Muscle of back (tissue), 13 donors: Measurements from ENCODE around the gene ARHGAP15. TPM values are rescaled to one million over a fixed set of nuclear protein-coding genes. Genes with fewer than 3 reads are reported as not detected.
"Not testable (repeated sequence)": the region's sequence is repeated elsewhere in the genome, so short reads cannot be mapped to it uniquely, and the experiment has no call there.

ENCODE experiments used
- DNase-seq, 3 donors: peaks; one replicate each; pipeline versions ENCODE4 v3.0.0 to v3.0.0-alpha.2; 2013
- long read RNA-seq, 9 donors: transcript quantifications; one replicate each; lab custom pipeline, GENCODE V29; 2026
- polyA plus RNA-seq, 10 donors: library from polyadenylated mRNA; unstranded; fragments of 120-200 nt; gene quantifications; one replicate each; pipeline ENCODE4 v1.2.1, GENCODE V29; 2013; ENCODE audit not compliant: insufficient read length in 10 of 10

The ARHGAP15 gene
- 10 to 100 TPM in 5 of 10 donors, 1 to 10 TPM in 5; 6.3 to 14.6 (median 10.2) TPM for polyA plus RNA-seq
- long read RNA-seq, donor 1: 0 reads
- long read RNA-seq, donor 2, partial matches to known transcripts: 0 of 1 reads
- long read RNA-seq, donor 2, other reads (novel, unspliced or antisense): 0 of 1 reads
- long read RNA-seq, donor 3: 0 reads
- long read RNA-seq, donor 4: 0 reads
- long read RNA-seq, donor 5: 0 reads
- long read RNA-seq, donor 6, partial matches to known transcripts: 5 of 5 reads
- long read RNA-seq, donor 6, other reads (novel, unspliced or antisense): 0 of 5 reads
- long read RNA-seq, donor 7: 0 reads
- long read RNA-seq, donor 8: 0 reads
- long read RNA-seq, donor 9: 0 reads

- peak; percentile 5 to 34 (median 21) for DNase-seq
Measured at GRCh38 chr2:143128681-143129580, at the start of gene ARHGAP15. TSS of gene ARHGAP15 (plus strand) at chr2:143129419.

DNA sequence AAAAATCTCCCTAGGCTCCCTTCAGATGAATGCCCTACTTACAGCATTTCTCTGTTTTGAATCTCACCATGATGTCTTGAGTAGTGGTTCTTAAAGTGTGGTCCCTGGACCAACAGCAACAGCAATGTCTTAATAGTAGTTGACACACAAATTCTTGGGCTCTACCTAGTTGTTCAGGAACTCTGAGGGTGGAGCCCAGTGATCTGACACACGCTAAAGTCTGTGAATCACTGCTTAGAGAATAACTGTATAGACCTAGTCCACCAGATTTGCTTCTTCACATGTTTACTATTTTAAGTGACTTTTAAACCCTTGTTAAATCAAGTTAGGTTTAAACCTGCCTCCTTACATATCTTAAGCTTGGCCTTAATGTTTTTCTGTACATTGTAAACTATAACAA is 47.6 kb upstream of the ARHGAP15 start:
- no peak for DNase-seq

- DNase-seq: peak in 1 of 3 donors; percentile 37
Measured at GRCh38 chr2:143083636-143084035, 45.6 kb upstream of the ARHGAP15 start.

- no peak for DNase-seq
Measured at GRCh38 chr2:143084462-143084861, 44.8 kb upstream of the ARHGAP15 start.

DNA sequence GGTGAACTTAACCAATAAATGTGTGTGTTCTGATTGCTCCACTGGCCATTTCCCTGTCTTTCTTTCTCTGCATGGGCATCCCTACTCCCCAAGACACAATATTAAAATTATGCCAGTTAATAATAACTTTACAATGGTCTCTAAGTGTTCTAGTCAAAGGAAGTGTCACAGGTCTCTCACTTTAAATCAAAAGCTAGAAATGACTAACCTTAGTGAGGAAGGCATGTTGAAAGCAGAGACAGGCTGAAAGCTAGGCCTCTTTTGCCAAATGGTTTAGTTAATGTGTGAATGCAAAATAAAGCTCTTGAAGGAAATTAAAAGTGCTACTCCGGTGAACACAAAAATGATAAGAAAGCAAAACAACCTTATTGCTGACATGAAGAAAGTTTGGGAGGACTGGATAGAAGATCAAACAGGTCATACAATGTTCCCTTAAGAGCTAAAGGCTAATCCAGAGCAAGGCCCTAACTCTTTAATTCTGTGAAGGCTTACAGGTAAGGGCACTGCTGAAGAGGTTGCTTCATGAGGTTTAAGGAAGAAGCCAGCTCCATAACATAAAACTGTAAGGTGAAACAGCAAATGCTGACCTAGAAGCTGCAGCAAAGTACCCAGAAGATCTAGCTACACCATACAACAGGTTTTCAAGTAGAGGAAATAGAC is 44.0 kb upstream of the ARHGAP15 start:
- no peak for DNase-seq

DNA sequence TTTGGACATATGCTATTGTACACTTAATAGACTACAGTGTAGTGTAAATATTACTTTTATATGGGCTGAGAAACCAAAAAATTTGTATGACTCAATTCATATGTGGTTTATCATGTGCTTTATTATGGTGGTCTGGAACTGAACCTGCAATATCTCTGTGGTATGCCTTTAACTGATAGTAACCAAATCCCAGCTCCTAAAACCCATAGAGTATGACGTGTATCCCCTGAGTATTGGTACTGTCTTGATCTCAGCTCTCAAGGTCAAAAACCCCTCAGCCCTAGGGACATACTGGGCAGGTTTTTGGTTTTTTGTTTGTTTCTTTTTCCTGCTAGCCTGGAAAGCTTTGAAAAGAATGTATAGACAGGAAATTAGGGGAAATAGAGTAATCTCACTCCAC is 42.2 kb upstream of the ARHGAP15 start:
- no peak for DNase-seq

GRCh38 chr2:143088388-143088787 is 40.8 kb upstream of the ARHGAP15 start:
- DNase-seq: no peak

GRCh38 chr2:143089520-143089919 is 39.7 kb upstream of the ARHGAP15 start:
- not testable (repeated sequence) for DNase-seq

GRCh38 chr2:143110758-143111428 is 18.3 kb upstream of the ARHGAP15 start:
- DNase-seq: peak; percentile 52 to 79 (median 66)

DNA sequence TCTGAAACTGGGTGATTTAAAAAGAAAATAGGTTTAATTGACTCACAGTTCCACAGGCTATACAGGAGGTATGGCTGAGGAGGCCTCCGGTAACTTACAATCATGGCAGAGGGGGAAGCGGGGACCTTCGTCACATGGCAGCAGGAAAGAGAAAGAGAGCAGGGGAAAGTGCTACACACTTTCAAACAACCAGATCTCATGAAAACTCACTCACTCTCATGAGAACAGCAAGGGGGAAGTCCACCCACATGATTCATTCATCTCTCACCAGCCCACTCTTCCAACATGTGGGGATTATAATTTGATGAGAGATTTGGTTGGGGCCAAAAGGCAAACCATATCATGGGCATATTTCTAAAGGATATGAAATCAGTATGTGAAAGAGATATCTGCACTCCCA is 12.0 kb upstream of the ARHGAP15 start:
- DNase-seq: no peak

GRCh38 chr2:143121079-143121478 is 8.1 kb upstream of the ARHGAP15 start:
- DNase-seq: no peak

- DNase-seq: no peak
Measured at GRCh38 chr2:143121957-143122356, 7.3 kb upstream of the ARHGAP15 start.

DNA sequence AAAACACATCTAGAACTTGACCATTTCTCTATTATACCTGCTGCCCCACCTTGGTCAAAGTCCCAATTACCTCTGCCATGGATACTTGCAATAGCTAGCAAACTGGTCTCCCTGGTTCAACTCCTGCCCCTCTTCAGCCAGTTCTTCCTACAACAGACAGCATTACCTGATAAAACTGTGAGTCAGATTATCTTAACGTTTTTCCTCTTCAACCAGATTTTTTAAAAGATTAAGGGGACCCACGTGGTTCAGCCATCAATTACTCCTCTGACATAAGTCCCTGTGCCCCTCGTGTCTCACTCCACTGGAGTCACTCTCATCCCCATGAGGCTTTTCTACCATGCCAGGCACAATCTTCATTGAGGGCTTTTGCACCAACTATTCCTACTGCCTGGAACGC is 5.3 kb upstream of the ARHGAP15 start:
- DNase-seq: no peak

DNA sequence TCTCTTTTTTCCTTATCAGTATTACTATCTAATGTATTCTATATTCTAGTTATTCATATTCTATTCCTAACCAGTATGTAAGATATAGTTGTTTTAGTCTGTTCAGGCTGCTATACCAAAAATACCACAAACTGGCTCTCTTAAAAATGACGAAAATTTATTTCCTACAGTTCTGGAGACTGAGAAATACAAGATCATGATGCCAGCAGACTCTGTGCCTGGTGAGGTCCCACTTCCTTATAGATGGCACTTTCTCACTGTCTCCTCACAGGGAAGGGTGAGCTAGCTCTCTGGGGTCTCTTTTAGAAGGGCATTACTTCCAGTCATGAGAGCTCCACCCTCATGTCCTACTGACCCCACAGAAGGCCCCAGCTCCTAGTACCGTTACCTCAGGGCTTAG is 4.8 kb upstream of the ARHGAP15 start:
- DNase-seq: no peak

- DNase-seq: no peak
Measured at GRCh38 chr2:143125717-143126116, 3.5 kb upstream of the ARHGAP15 start.

- no peak for DNase-seq
Measured at GRCh38 chr2:143132355-143132754, 3.1 kb downstream of the ARHGAP15 start.

- no peak for DNase-seq
Measured at GRCh38 chr2:143133783-143134182, 4.6 kb downstream of the ARHGAP15 start.

DNA sequence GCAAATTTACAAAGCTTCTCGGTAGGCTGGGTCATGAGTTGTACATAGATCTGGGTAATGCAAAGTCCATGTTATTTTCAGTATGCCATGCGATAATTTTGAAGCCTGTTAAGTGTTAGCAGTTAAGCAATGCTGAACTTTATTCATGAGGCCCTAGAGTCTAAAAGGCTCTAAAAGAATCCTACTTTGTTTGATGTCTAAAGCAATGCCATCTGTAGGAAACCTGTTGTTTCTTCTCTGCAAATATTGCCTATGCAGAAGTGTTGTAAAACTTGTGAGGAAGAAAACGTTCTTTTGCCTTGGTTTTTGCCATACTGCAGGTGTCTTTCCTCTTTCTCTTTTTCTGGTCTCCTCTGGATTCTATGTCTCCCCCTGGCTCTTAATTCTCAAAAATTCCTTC is 9.1 kb downstream of the ARHGAP15 start:
- no peak for DNase-seq

DNA sequence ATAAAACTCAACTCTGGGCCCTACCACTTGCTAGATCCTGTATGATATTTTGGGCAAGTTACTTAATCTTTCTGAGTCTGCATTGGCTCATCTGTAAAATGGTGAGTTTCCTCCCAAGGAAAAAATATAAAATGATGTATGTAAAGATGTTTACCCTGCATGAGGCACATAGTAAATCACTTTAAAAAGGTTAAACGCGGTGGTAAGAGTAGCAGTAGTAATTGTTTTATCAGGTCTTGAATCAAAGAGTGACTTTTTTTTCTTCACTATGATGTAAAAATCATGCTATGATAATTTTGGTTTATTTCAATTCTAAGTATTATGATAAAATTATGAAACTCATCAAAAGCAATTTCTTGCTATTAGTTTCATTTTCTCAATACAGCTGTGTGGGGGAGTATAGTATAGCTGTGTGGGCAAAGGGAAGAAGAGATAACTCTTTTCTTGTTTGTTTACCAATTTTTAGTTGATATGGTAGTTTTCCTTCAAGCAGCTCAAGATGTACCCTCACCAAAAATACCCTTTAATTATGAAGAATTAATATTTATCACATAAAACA is 10.7 kb downstream of the ARHGAP15 start:
- DNase-seq: no peak

DNA sequence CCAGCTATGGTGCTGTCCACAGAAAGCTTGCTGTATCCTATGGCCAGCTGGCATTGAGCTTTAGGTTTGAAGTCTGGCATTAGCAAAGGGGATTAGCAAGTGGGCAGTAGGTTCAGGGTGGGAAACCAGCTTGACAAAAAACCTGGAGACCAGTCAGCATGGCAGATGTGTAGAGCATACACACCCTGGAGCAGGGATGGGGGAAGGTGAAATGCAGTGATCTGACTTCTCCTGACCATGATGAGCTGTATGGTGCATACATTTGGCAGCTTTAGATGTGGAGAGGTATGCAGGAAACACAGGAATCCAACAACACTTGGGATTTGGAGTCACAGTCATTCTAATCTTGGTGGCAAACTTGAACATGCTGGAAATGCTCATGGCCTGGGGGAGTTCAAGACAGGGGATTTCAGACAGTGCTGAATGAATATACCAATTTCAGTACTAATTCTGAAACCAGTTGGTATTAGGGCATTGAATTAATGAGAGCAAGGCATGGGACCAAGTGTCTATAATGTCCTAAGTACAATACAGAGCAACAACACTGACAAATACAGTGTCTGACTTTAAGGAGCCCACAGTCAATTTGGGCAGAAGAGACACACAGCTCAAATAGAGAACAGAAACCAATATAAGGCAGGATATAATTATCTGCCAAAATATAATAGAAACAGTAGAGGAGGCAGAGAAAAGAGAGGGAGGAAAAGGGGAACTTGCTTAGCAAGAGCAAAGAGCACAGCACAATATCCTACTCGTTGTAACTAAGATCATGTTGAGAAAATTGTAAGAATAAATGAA is 11.8 kb downstream of the ARHGAP15 start:
- no peak for DNase-seq

DNA sequence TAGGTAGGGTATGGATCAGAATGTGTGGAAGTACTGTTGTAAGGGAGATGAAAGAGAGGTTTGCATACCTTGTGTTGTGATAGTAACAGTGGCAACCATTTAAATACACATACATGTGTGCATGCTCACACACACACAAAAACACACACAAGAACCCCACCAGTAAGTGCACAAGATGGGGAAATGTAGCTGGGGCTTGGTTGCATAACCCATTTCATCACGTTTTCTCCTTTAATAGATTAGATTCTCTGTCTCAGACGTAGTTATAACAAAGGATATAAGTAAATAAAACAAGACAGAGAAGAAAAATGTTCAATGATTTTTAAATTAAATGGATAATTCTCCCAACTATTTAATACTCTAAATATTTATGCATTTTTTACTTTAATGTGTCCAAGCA is 13.4 kb downstream of the ARHGAP15 start:
- no peak for DNase-seq
